Hematopoietic multipotent progenitor cell (in vitro differentiated cells): ENCODE results near the gene PEX14. TPM values are rescaled to one million over a fixed set of nuclear protein-coding genes. Genes with fewer than 3 reads are reported as not detected.

Source experiments
- DNase-seq, 3 donors: peaks; one replicate each; pipeline ENCODE4 v3.0.0-alpha.2; 2011 to 2015; ENCODE audit warnings: low read depth in 2 of 3, low spot score in 2 of 3
- total RNA-seq: library from RNA; depleted of rRNA; stranded (reverse); fragments of >200 nt; gene quantifications from one replicate; pipeline ENCODE4 v1.2.3, GENCODE V29; 2012

PEX14 gene
- total RNA-seq, 1 donor, result 22.6 TPM

- no peak for DNase-seq
Measured at GRCh38 chr1:10538646-10539355, 64.1 kb downstream of the PEX14 start.

GRCh38 chr1:10539411-10540043, 64.8 kb downstream of the PEX14 start:
- DNase-seq, result no peak

DNA sequence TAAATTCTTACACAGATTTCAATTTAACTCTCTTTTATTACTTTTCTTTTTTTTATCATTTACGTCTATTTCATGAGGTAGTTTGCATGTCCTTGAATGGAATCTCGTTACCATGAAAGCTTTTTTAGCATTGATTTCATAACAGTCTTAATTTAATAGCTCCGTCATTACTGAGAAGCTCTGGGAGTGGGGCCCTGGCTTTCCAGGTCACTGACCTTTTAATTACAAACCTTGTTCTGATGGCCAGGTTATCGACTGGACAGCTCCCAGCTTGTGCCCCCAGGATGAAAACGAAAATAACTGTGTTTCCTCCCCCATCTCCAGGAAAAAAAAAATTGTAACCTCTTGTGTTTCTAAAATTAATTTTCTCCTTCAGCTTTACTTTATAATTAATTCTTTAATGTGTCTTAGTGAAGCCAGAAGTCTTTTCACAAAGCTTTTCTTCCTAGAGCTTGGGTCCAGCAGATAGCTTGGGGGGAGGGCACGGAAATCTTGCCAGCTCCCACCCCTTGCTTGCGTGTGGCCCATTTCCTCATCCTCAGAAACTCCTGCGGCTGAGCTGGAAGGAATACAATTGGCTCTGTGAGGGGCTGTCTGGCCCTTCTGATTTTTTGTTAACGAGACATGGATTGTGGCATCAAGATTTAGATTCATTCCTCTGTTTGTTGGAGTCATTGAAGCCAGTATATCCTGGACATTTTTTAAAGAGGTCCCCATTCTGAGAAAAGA, 65.7 kb downstream of the PEX14 start:
- no peak for DNase-seq

DNA sequence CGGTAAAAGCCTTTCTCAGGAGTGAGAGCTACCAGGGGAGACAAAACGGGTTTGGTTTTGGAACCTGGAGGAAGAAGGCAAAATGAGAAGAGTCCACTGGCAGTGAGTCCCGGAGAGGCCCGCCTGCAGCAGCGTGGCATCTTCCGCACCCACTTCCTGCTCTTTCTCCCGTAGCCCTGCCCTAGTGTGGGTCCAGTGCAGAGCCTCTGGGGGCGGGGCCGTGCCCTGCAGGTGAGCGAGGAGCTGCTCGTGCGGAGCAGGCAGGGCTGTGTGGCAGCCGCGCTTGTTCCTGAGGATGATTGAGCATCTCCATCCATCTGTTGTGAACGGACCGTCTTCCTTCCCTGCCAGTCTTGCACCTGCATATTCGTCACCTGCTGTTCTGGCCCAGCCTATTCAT, 66.5 kb downstream of the PEX14 start:
- no peak for DNase-seq

DNA sequence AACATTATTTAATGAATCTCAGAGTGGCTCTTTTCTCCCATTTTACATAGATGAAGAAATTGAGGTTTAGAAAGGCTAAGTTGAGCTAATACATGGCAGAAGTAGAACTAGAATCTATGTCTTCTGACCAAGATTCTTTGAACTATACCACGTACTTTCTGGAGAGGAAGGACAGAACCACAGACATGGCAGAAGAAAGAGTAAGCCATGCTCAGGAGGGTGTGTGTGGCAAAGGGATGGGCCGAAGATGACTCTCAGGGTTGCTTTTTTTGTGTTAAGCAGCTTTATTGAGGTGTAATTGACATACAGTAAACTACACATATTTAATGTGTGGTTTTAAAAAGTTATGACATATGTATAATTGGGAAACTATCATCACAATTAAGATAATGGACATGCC, 69.5 kb downstream of the PEX14 start:
- no peak for DNase-seq

DNA sequence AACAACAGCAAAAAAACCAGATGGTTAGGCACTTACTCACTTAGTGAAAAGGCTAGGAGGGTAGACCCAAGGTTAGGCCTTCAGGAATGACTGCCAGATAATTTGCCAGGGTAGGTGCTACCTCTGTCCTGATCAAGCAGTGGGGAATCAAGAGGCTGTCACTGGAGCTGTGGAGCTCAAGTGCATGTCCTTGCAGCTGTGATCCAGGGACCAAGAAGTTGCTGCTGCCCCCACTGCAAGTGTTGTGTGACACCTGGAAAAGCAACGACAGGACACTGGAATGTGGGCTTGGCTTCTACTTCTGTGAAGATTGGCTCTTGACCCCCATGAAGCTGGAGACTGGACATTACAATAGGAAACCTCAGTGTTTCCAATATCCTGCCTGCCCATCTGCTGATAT, 72.1 kb downstream of the PEX14 start:
- no peak for DNase-seq

DNA sequence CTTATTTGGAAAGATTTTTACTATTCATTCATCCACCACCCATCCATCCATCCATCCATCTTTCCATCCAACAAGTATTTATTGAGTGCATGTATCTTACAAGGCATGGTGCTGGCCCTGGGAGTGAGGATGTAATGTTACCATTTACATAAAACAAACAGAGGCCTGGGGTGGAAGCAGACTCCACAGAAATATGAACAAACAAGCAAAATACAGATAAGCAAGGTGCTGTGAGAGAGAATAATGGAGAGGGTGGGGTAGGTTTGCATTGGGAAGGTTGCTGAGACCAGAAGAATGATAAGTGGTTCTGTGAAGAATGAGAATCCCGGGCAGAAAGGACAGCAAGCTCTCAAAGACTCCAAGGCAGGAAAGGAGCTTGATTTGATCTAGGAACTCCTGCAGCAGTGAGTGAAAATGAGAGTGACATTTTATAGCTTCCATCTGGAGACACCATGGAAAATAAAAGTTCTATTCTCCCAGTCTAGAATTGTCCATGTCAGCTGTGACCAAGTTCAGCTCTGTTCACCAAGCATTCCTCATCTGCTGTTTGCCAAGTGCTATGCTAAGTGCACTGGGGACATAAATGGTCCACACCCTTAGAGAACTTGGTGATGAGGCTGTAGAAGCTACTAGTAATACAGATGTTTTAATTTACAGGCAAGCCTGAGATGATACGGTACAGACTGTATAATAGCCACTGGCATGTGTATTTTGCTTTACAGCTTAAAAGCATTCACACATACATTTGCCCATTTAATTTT, 75.3 kb downstream of the PEX14 start:
- no peak for DNase-seq

GRCh38 chr1:10553118-10553517, 78.4 kb downstream of the PEX14 start:
- no peak for DNase-seq

DNA sequence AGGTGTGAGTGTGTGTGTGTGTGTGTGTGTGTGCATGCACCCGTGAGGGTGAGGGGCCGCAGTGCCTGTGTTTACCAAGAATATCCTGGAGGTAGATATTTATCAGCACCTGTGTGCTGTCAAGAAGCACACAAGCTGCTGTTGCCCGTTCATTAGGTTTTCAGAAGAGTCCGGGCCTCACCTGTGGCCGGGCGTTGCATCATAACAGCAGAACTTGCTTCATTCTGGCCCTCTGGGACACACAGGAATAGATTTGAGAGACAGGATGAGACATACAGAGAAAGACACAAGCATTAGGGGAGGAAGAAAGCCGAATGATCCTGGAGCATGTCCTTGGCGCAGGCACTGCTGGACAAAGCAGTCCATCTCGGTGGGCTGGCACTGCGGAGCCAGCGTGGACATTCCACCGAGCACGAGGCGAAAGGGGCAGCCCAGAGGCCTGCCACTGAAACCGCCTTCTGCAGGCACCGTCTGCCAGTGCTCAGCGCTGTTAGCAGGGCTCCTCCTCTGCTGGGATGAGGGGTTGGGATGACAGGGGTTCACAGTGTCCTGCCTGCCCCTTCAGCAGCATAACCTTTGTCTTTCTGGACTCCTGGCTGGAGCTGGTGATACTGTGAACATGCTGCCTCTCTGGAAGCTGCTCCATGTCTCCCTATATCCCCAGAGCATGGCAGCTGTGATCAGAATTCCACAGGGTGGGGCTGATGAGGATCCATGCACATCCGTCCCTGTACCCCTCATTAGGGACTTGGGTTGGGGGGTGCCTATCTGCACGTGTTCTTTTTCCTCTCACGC, 81.1 kb downstream of the PEX14 start:
- DNase-seq, result no peak

- DNase-seq, result no peak
Measured at GRCh38 chr1:10556430-10557005, 81.8 kb downstream of the PEX14 start.

DNA sequence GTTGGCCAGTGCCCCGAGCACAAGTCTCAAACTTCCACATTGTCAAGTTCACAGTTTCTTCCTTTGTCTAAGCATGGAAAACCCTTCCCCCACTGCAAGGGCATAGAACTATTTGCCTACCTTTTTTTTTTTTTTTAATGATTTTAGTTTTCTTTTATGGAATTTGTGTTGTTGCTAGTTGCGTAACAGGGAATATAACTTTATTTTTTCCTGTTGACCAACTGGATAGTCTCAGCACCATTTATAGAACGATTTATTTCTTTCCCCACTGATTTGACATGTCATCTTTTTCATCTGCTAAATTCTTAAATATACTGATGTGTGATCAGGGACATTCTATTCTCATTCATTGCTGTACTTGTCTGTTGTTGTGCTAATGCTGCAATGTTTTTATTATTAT, 83.0 kb downstream of the PEX14 start:
- DNase-seq, result no peak

DNA sequence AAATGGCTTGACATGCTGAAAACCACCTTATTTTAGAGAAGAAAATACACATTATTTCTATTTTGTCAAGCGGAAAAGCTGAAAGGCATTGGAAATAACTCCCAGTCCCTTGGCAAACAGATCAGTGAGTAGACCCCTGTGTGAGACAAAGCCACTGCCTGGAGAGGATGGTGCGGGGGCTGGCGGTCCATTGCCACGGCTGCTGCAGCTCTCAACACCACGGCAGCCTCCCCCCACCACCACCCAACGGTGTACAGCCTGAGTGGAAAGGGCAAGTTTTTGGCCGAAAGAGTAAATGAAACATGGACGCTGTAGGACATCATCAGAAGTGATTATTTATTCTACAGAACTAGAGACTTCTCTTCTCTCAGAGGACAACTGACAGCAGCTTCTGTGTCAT, 84.6 kb downstream of the PEX14 start:
- no peak for DNase-seq

DNA sequence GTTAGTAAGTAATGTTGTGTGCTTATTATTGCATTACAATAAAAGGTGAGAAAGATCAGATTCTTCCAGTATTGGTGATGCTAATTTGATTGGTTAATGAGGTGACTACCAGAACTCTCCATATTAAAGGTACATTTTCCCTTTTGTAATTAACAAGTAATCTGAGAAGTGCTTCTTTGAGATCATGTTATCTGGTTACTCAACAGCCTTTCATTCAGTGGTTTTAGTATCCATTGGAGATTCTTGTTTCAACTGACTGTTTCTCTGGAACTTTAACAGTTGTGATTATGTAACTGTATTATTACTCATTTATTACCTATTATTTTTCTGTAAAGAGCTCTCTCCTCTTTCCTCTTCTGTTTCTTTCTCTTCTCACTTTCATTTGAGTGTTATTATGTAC, 86.7 kb downstream of the PEX14 start:
- DNase-seq, result no peak

- peak in 1 of 3 donors; percentile 3 for DNase-seq
Measured at GRCh38 chr1:10561955-10562354, 87.2 kb downstream of the PEX14 start.

- DNase-seq, result no peak
Measured at GRCh38 chr1:10564063-10564462, 89.3 kb downstream of the PEX14 start.

DNA sequence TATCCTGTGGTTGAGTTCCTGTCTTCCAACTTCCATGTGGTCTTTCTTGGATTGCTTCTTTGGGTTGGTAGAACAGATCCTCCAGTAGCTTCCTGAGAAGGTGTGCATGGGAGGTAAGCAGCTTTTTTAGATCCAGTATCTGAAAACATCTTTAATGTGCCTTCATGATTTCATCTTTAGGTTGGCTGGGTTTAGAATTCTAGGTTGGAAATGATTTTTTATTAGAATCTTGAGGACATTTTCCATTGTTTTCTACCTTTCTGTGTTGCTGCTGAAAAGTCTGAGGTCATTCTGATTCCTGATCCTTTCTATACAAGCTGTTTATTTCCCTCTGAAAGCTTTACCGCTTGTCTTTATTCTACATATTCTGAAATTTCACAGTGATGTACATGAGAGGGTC, 94.8 kb downstream of the PEX14 start:
- no peak for DNase-seq

DNA sequence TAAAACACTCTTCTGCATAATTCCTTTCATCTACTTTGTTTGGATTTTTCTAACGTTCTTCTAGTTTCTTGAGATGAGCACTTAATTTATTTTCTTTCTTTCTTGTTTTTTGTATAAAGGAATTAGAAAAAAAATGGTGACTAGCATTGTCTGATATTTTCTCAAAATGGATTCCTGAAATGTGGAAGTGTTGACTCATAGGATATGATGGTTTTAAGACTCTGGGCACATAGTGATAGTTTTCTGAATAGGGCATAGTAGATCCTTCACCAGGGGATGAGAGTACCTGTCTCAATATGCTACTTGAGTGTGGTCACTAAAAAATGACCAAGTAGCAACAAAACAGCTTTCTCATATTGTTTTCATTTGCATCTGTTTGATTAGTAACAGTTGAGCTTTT, 100.9 kb downstream of the PEX14 start:
- no peak for DNase-seq

DNA sequence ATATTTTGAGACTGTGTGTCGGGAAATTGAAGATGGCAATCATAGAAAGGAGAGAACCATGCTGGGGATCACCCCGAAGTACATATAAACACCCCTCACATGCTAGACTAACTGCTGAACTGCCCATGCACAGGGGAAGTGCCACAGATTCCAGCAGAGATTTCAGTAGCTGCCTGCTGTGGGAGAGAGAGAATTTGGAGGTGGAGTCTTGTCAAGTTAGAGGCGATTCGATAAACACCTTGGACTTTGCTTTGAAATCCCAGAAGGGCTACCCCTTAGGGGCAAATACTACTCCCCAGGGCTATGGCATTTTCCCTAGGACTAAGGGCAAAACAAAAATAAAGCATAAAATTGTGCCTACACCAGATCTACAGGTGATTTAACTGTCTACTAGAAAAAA, 103.3 kb downstream of the PEX14 start:
- no peak for DNase-seq

DNA sequence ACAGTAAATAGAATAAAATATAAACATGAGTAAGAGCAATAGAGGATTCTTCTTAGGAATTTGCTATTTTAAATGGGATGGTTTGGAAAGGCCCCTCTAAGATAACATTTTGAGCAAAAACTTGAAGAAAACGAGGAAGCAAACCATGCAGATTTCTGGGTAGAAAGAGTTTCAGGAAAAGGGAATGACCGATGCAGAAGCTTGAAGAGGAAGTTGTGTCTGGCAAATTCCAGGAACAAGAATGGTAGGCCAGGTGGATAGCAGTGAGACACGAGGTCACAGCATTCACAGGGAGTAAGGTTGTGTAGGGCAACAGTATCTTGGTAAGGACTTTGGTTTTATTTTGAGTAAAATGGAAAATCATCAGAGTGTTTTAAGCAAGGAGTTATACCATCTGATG, 108.9 kb downstream of the PEX14 start:
- DNase-seq, result no peak

DNA sequence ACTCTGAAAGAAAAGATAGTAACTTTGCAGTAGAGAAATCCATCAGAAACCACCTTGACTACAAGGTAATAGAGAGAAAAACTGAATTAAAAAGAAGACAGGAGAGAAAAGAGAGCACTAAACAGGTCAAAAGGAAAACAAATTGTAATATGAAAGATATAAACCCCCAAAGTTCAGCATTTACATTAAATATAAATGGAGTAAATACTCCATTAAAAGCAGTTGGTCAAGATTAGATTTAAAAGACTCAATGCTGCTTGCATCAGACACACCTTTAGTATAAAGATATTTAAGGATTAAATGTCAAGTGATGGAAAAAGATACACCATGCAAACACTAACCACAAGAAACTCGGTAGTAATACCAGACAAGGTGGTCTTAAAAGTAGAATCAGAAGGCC, 110.5 kb downstream of the PEX14 start:
- no peak for DNase-seq
